GM18505 (cell line): ENCODE results near the gene GSE1.

ENCODE experiments used
- ATAC-seq: cut with Tn5 transposase; IDR thresholded peaks from one replicate; pipeline ENCODE4 v1.9.1; 2021; ENCODE audit not compliant: unreplicated experiment
- POLR2A ChIP-seq: IDR thresholded peaks from 4 replicates; pipeline ENCODE4 v1.6.1; 2011; ENCODE audit warnings: borderline replicate concordance; ENCODE audit not compliant: insufficient read depth, insufficient read length; ENCODE audit errors: extremely low read depth

The GSE1 gene

GRCh38 chr16:85646976-85647375, 33.9 kb downstream of the GSE1 start:
- TF ChIP-seq POLR2A = no peak
- no peak for ATAC-seq

GRCh38 chr16:85648070-85648714, 35.1 kb downstream of the GSE1 start:
- ATAC-seq = no peak
- no peak for TF ChIP-seq POLR2A

GRCh38 chr16:85648805-85649204, 35.7 kb downstream of the GSE1 start:
- ATAC-seq = no peak
- TF ChIP-seq POLR2A = no peak

GRCh38 chr16:85649411-85650134, 36.5 kb downstream of the GSE1 start:
- ATAC-seq = no peak
- TF ChIP-seq POLR2A = no peak

- no peak for ATAC-seq
- TF ChIP-seq POLR2A = no peak
Measured at GRCh38 chr16:85650135-85650843, 37.2 kb downstream of the GSE1 start.

- no peak for TF ChIP-seq POLR2A
- no peak for ATAC-seq
Measured at GRCh38 chr16:85650844-85651628, 37.9 kb downstream of the GSE1 start.

GRCh38 chr16:85651629-85652430, 38.7 kb downstream of the GSE1 start:
- TF ChIP-seq POLR2A = no peak
- no peak for ATAC-seq

- TF ChIP-seq POLR2A = no peak
- no peak for ATAC-seq
Measured at GRCh38 chr16:85652431-85653221, 39.5 kb downstream of the GSE1 start.

GRCh38 chr16:85653290-85653891, 40.3 kb downstream of the GSE1 start:
- ATAC-seq = no peak
- TF ChIP-seq POLR2A = no peak

- TF ChIP-seq POLR2A = no peak
- no peak for ATAC-seq
Measured at GRCh38 chr16:85654251-85655095, 41.4 kb downstream of the GSE1 start.

- TF ChIP-seq POLR2A = no peak
Measured at GRCh38 chr16:85655216-85656129, 42.4 kb downstream of the GSE1 start.

More at GRCh38 chr16:85655216-85656129, 42.4 kb downstream of the GSE1 start:
- no peak for ATAC-seq
